GM12878 (cell line): Measurements from ENCODE around the gene METTL3. TPM values are rescaled to one million over a fixed set of nuclear protein-coding genes. Genes with fewer than 3 reads are reported as not detected.

Experiments
- ATAC-seq: fragments of 200-7000 bp; cut with Tn5 transposase; 3 replicates; pipeline ENCODE4 v1.9.1; 2020; ENCODE audit warnings: mild to moderate bottlenecking, moderate library complexity
- BruUV-seq: library from RNA; stranded (reverse); fragments of 400-500 nt; replicated peaks from 2 replicates; lab custom pipeline; 2021; lab: Mats Ljungman, UMichigan
- CTCF ChIA-PET: fragments of 300-600 bp; sonication (Branson Sonifier 250); formaldehyde crosslinking; extraction: SDS; loops from one replicate; lab custom pipeline; 2021; ENCODE audit warnings: inconsistent platforms; lab: Yijun Ruan, JAX
- POLR2A ChIA-PET: fragments of 350-600 bp; formaldehyde crosslinking; extraction: SDS; loops from one replicate; lab custom pipeline; 2021; ENCODE audit warnings: inconsistent platforms; lab: Charles Lee
- RAD21 ChIA-PET: fragments of 300-600 bp; sonication (Branson Sonifier 250); formaldehyde crosslinking; loops from one replicate; lab custom pipeline; 2023; ENCODE audit warnings: antibody characterized with exemption; ENCODE audit not compliant: unreplicated experiment; lab: Charles Lee
- SMC1A ChIA-PET: fragments of 300-600 bp; sonication (Branson Sonifier 250); formaldehyde crosslinking; loops from one replicate; lab custom pipeline; 2023; ENCODE audit not compliant: unreplicated experiment, uncharacterized antibody; lab: Charles Lee
- DNase-seq: peaks from one replicate; pipeline ENCODE4 v3.0.0-alpha.2; 2011; ENCODE audit warnings: low read depth, low spot score
- FAIRE-seq: peaks from 3 replicates; lab custom pipeline; 2011; peaks lifted over from hg19 to GRCh38; lab: Jason Lieb, UNC
- H2AFZ ChIP-seq: 2 replicates; pipeline ENCODE4 v1.6.0; 2011; ENCODE audit warnings: low read depth, low read length, control low read depth; ENCODE audit not compliant: control insufficient read depth
- H3K27ac ChIP-seq: 2 replicates; pipeline ENCODE4 v1.5.1; 2011; ENCODE audit warnings: control low read depth; ENCODE audit not compliant: control insufficient read depth, insufficient read depth
- H3K27me3 ChIP-seq, 2 experiments: replicated peaks in 1 of 2; 2 replicates each; pipeline versions ENCODE4 v1.6.0 to v1.6.1; 2011; ENCODE audit warnings: low read length in 1 of 2; ENCODE audit not compliant: control insufficient read depth in 2 of 2, insufficient read depth in 2 of 2
- H3K36me3 ChIP-seq, 2 experiments: 2 replicates each; pipeline ENCODE4 v1.5.1; 2011; ENCODE audit warnings: low read length in 1 of 2; ENCODE audit not compliant: control insufficient read depth in 2 of 2, insufficient read depth in 2 of 2
- H3K4me1 ChIP-seq: 2 replicates; pipeline ENCODE4 v1.6.1; 2011; ENCODE audit warnings: mild to moderate bottlenecking, low read length, moderate library complexity, mixed read lengths; ENCODE audit not compliant: control insufficient read depth, insufficient read depth
- H3K4me2 ChIP-seq: 2 replicates; pipeline ENCODE4 v1.6.0; 2011; ENCODE audit warnings: control low read depth; ENCODE audit not compliant: control insufficient read depth, insufficient read depth
- H3K4me3 ChIP-seq: fragments of 200-600 bp; sonication (generic); 2 replicates; pipeline ENCODE4 v1.5.1; 2016
- H3K79me2 ChIP-seq: 2 replicates; pipeline ENCODE4 v1.6.0; 2011; ENCODE audit warnings: low read length; ENCODE audit not compliant: control insufficient read depth, insufficient read depth
- H3K9ac ChIP-seq: 2 replicates; pipeline ENCODE4 v1.8.0; 2011; ENCODE audit warnings: low read length, control low read depth, mixed read lengths; ENCODE audit not compliant: control insufficient read depth, insufficient read depth
- H3K9me3 ChIP-seq: replicated peaks from 3 replicates; pipeline ENCODE4 v1.5.1; 2011; ENCODE audit warnings: mild to moderate bottlenecking, low read length; ENCODE audit not compliant: control insufficient read depth, insufficient read depth
- H4K20me1 ChIP-seq: 2 replicates; pipeline ENCODE4 v1.6.0; 2011; ENCODE audit not compliant: control insufficient read depth, insufficient read depth
- CBFB ChIP-seq: IDR thresholded peaks from 2 replicates; pipeline ENCODE4 v1.6.1; 2016; ENCODE audit warnings: antibody characterized with exemption, low read depth
- EED ChIP-seq: sonication (generic); IDR thresholded peaks from 2 replicates; pipeline ENCODE4 v1.6.1; 2016; ENCODE audit warnings: antibody characterized with exemption, low read depth
- EP300 ChIP-seq, 2 experiments: fragments of 150-350 bp in 1 of 2; IDR thresholded peaks; 2 replicates each; pipeline ENCODE4 v1.6.1; 2011 to 2012; ENCODE audit warnings: low read depth in 2 of 2, low read length in 2 of 2, borderline replicate concordance in 1 of 2, improper control_type of control experiment in 1 of 2, inconsistent platforms in 1 of 2; ENCODE audit not compliant: control insufficient read depth in 1 of 2
- KAT2A ChIP-seq: conservative IDR thresholded peaks from 2 replicates; pipeline ENCODE4 v1.6.1; 2011; ENCODE audit warnings: low read depth, low read length; ENCODE audit not compliant: control insufficient read depth
- MTA2 ChIP-seq: fragments of 450-650 bp; IDR thresholded peaks from 2 replicates; pipeline ENCODE4 v1.6.1; 2016; ENCODE audit warnings: low read depth, mild to moderate bottlenecking, moderate library complexity
- NFIC ChIP-seq: IDR thresholded peaks from 2 replicates; pipeline ENCODE4 v1.6.1; 2012; ENCODE audit warnings: low read depth, mild to moderate bottlenecking, inconsistent platforms, low read length, moderate library complexity
- NKRF ChIP-seq: fragments of 450-650 bp; conservative IDR thresholded peaks from 2 replicates; pipeline ENCODE4 v1.6.1; 2017; ENCODE audit warnings: mild to moderate bottlenecking, moderate library complexity
- POLR2AphosphoS2 ChIP-seq: IDR thresholded peaks from 2 replicates; pipeline ENCODE4 v1.6.1; 2011; ENCODE audit warnings: low read depth, mild to moderate bottlenecking, low read length, improper control_type of control experiment, moderate library complexity
- RCOR1 ChIP-seq: conservative IDR thresholded peaks from 2 replicates; pipeline ENCODE4 v1.6.1; 2012; ENCODE audit warnings: low read depth, low read length, improper control_type of control experiment
- SP1 ChIP-seq: IDR thresholded peaks from one replicate; pipeline ENCODE4 v1.6.1; 2011; ENCODE audit warnings: low read depth, low read length
- ZNF274 ChIP-seq: IDR thresholded peaks from one replicate; pipeline ENCODE4 v1.8.0; 2011; ENCODE audit not compliant: insufficient read length, insufficient read depth
- WGBS: methylation state at CpG from one replicate; pipeline ENCODE4 v1.1.6; 2016; ENCODE audit warnings: low lambda C conversion rate; ENCODE audit not compliant: insufficient replicate concordance, insufficient coverage; ENCODE audit errors: missing lambda C conversion rate; 5-methylcytosine and 5-hydroxymethylcytosine counted together
- in situ Hi-C: fragments of 300-500 bp; cut with MboI; formaldehyde crosslinking; loops from 9 replicates; pipeline ENCODE4 v1.14.3; 2018; ENCODE audit warnings: mixed read lengths
- intact Hi-C: fragments of 100-400 bp; cut with micrococcal nuclease; formaldehyde crosslinking; loops from one replicate; pipeline ENCODE4 v1.14.2; 2022; ENCODE audit not compliant: unreplicated experiment
- polyA plus RNA-seq, 11 experiments: library from polyadenylated mRNA; depleted of rRNA in 4 of 11; unstranded in 6 of 11; stranded (reverse) in 5 of 11; fragments of >200 nt; fragmentation: Nextera tagmentation in 4 of 11; fragmentation: Illumina TruSeq in 1 of 11; extraction: Ambion mirVana in 4 of 11; extraction: Trizol in 1 of 11; gene quantifications; 1 replicate in 1 of 11; 2 replicates in 10 of 11; pipeline versions ENCODE4 v1.2.1 to v1.2.3, GENCODE V29; 2011 to 2016; ENCODE audit warnings: inconsistent platforms in 2 of 11, missing spikeins in 2 of 11, low read depth in 1 of 11
- total RNA-seq, 4 experiments: library from RNA; depleted of rRNA in 3 of 4; stranded (reverse); fragments of >200 nt in 3 of 4; fragmentation: Illumina TruSeq in 1 of 4; extraction: Trizol in 1 of 4; gene quantifications; 2 replicates each; pipeline versions ENCODE4 v1.2.1 to v1.2.3, GENCODE V29; 2013 to 2021
- TF ChIP-seq, protein P1 (sequence below): IDR thresholded peaks from 2 replicates; pipeline ENCODE4 v1.6.1; 2012; ENCODE audit warnings: mild to moderate bottlenecking, low read depth, low read length
- TF ChIP-seq, protein P2 (sequence below): fragments of 450-650 bp; IDR thresholded peaks from 2 replicates; pipeline ENCODE4 v1.6.1; 2017; ENCODE audit warnings: antibody characterized with exemption, mild to moderate bottlenecking, moderate library complexity

Gene METTL3
- total and polyA plus RNA-seq, 10 of the 15 experiments (the other 5 are each of a cell fraction or from before 2014, with no cell fraction given), result 32.8 to 165 (median 65.5) TPM

DNA sequence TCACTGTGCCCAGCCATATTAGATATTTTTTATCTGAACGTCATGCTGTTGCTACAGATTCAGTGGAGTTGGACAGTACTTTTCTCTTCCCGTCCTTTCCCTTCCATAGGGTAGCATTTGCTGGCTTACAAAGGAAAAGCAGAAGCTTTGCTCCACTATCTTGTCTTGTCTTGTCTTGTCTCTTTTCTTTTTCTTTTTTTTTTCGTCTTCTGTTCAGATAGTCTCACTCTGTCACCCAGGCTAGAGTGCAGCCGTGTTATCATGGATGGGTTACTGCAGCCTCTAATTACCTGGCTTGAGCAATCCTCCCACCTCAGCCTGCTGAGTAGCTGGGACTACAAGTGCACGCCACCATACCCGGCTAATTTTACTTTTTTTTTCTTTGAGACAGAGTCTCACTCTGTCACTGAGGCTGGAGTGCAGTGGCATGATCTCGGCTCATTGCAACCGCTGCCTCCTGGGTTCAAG lies 47.6 kb upstream of the METTL3 start:
- no peaks in the 10 kb centered on the region for H3K4me1 ChIP-seq
- no peak overlapping the region for H3K4me3 ChIP-seq
- H2AFZ ChIP-seq, result no peak overlapping the region
- H3K9me3 ChIP-seq, result no peaks in the 10 kb centered on the region
- DNase-seq (no peak), FAIRE-seq (no peak), ATAC-seq (no peak)
- ChIA-PET POLR2A (interaction anchor here (0.6 to 1.1 kb wide), 3 partner anchors 174 to 457 kb away, joined by 3 to 4 read pairs (median 3); no protein-coding TSS in a partner anchor), SMC1A (interaction anchor here (1.6 to 7.1 kb wide), 2 partner anchors 56 to 60 kb away, joined by 3 to 133 read pairs; no protein-coding TSS in a partner anchor), CTCF (interaction anchor here (0.6 to 9.5 kb wide), 6 partner anchors 32 to 1414 kb away, joined by 3 to 207 read pairs (median 4); partner anchors contain the start of gene SALL2), RAD21 (interaction anchor here (0.6 to 6.3 kb wide), 4 partner anchors 51 to 171 kb away, joined by 3 to 141 read pairs (median 4); partner anchors contain the start of gene CHD8)
- H3K4me2 ChIP-seq, result no peak overlapping the region
- H3K9ac ChIP-seq, result no peak overlapping the region
- intact Hi-C loops (no loop called here), in situ Hi-C loops (loop anchor here (5.0 kb wide), 1 partner anchor 56 kb away; no protein-coding TSS in a partner anchor)
- no peaks in the 10 kb centered on the region for H4K20me1 ChIP-seq
- H3K79me2 ChIP-seq, result no peaks in the 10 kb centered on the region
- H3K27ac ChIP-seq, result no peak overlapping the region
- TF ChIP-seq, protein P1, sequence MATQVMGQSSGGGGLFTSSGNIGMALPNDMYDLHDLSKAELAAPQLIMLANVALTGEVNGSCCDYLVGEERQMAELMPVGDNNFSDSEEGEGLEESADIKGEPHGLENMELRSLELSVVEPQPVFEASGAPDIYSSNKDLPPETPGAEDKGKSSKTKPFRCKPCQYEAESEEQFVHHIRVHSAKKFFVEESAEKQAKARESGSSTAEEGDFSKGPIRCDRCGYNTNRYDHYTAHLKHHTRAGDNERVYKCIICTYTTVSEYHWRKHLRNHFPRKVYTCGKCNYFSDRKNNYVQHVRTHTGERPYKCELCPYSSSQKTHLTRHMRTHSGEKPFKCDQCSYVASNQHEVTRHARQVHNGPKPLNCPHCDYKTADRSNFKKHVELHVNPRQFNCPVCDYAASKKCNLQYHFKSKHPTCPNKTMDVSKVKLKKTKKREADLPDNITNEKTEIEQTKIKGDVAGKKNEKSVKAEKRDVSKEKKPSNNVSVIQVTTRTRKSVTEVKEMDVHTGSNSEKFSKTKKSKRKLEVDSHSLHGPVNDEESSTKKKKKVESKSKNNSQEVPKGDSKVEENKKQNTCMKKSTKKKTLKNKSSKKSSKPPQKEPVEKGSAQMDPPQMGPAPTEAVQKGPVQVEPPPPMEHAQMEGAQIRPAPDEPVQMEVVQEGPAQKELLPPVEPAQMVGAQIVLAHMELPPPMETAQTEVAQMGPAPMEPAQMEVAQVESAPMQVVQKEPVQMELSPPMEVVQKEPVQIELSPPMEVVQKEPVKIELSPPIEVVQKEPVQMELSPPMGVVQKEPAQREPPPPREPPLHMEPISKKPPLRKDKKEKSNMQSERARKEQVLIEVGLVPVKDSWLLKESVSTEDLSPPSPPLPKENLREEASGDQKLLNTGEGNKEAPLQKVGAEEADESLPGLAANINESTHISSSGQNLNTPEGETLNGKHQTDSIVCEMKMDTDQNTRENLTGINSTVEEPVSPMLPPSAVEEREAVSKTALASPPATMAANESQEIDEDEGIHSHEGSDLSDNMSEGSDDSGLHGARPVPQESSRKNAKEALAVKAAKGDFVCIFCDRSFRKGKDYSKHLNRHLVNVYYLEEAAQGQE, result no peak
- no peak for TF ChIP-seq POLR2AphosphoS2
- no peak for TF ChIP-seq CBFB
- no peak for TF ChIP-seq NFIC
- no peak for TF ChIP-seq EED
- no peak for TF ChIP-seq RCOR1
- no peak for TF ChIP-seq EP300 (IDR thresholded peaks at IDR 0.05; ENCODE audit: borderline replicate concordance in 1 of 2, control insufficient read depth in 1 of 2, low read depth in 2 of 2, low read length in 2 of 2)
- no peak for TF ChIP-seq SP1
- TF ChIP-seq, protein P2, sequence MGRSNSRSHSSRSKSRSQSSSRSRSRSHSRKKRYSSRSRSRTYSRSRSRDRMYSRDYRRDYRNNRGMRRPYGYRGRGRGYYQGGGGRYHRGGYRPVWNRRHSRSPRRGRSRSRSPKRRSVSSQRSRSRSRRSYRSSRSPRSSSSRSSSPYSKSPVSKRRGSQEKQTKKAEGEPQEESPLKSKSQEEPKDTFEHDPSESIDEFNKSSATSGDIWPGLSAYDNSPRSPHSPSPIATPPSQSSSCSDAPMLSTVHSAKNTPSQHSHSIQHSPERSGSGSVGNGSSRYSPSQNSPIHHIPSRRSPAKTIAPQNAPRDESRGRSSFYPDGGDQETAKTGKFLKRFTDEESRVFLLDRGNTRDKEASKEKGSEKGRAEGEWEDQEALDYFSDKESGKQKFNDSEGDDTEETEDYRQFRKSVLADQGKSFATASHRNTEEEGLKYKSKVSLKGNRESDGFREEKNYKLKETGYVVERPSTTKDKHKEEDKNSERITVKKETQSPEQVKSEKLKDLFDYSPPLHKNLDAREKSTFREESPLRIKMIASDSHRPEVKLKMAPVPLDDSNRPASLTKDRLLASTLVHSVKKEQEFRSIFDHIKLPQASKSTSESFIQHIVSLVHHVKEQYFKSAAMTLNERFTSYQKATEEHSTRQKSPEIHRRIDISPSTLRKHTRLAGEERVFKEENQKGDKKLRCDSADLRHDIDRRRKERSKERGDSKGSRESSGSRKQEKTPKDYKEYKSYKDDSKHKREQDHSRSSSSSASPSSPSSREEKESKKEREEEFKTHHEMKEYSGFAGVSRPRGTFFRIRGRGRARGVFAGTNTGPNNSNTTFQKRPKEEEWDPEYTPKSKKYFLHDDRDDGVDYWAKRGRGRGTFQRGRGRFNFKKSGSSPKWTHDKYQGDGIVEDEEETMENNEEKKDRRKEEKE, result no peak
- no peak for TF ChIP-seq KAT2A
- no peak for TF ChIP-seq ZNF274
- TF ChIP-seq MTA2, result no peak
- no peak for TF ChIP-seq NKRF
- H3K27me3 ChIP-seq, result no peaks in the 10 kb centered on the region
- WGBS, result 48% methylated on average over 7 of the region's 8 CpGs
- no TSS peak for BruUV-seq
- no peaks in the 10 kb centered on the region for H3K36me3 ChIP-seq
